Measurements from ENCODE around the gene LRGUK. TPM values are rescaled to one million over a fixed set of nuclear protein-coding genes. Genes with fewer than 3 reads are reported as not detected.

The LRGUK gene
- total and polyA plus RNA-seq, 2 donors (not counting 3 experiments of a cell fraction or from before 2014, with no cell fraction given) = 0.10 to 0.11 TPM

GRCh38 chr7:134280508-134280907, 153.4 kb downstream of the LRGUK start:
- peaks cover 7 to 15% of the 10 kb centered on the region in 2 experiments for H3K27me3 ChIP-seq (ENCODE audit: control insufficient read depth in 2 of 2, insufficient read depth in 2 of 2, low read length in 2 of 2)
- H2AFZ ChIP-seq (ENCODE audit: low read depth, low read length) = no peak overlapping the region
- no peaks in the 10 kb centered on the region for H3K79me2 ChIP-seq (ENCODE audit: control insufficient read depth, insufficient read depth, low read length)
- TF ChIP-seq JUN (IDR thresholded peaks at IDR 0.05; ENCODE audit: borderline replicate concordance, insufficient read depth, insufficient read length, low read depth) (no peak), CTCF (IDR thresholded peaks at IDR 0.05; ENCODE audit: extremely low read depth in 1 of 2, insufficient read depth in 1 of 2, low read depth in 1 of 2, low read length in 2 of 2) (no peak), EZH2 (IDR thresholded peaks at IDR 0.05; ENCODE audit: borderline replicate concordance, low read depth, low read length, severe bottlenecking) (no peak), GATA2 (IDR thresholded peaks at IDR 0.05; ENCODE audit: insufficient read depth, insufficient read length, low read depth, low read length) (no peak), POLR2A (IDR thresholded peaks at IDR 0.05; ENCODE audit: low read depth, low read length) (no peak), POLR2AphosphoS5 (IDR thresholded peaks at IDR 0.05; ENCODE audit: insufficient read depth, low read depth, low read length) (no peak), MYC (IDR thresholded peaks at IDR 0.05; ENCODE audit: low read depth, low read length) (no peak), FOS (IDR thresholded peaks at IDR 0.05; ENCODE audit: borderline replicate concordance, insufficient read depth, low read length) (no peak)
- TF ChIP-seq, protein P1, sequence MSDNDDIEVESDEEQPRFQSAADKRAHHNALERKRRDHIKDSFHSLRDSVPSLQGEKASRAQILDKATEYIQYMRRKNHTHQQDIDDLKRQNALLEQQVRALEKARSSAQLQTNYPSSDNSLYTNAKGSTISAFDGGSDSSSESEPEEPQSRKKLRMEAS (IDR thresholded peaks at IDR 0.05; ENCODE audit: insufficient read depth, insufficient read length) = no peak
- DNase-seq (ENCODE audit: low read depth, low spot score) (no peak), FAIRE-seq (no peak)
- intact Hi-C loops (cut with micrococcal nuclease) = no loop called here
- H3K27ac ChIP-seq (ENCODE audit: insufficient read depth, low read depth, low read length) = no peak overlapping the region
- BruUV-seq (replicated peaks) = no TSS peak
- no peaks in the 10 kb centered on the region for H4K20me1 ChIP-seq (replicated peaks; ENCODE audit: control insufficient read depth, extremely low read depth, insufficient read depth, low read length)
- H3K36me3 ChIP-seq (ENCODE audit: control insufficient read depth in 2 of 2, extremely low read depth in 1 of 2, insufficient read depth in 2 of 2, low read length in 2 of 2) = no peaks in the 10 kb centered on the region
- no peaks in the 10 kb centered on the region for H3K4me1 ChIP-seq (ENCODE audit: control insufficient read depth, extremely low read depth, insufficient read depth, low read length)
- H3K9me1 ChIP-seq (replicated peaks; ENCODE audit: control insufficient read depth, extremely low read depth, insufficient read depth, low read length) = no peaks in the 10 kb centered on the region
- H3K9ac ChIP-seq (replicated peaks; ENCODE audit: extremely low read depth, insufficient read depth, low read length) = no peak overlapping the region
- POLR2A ChIA-PET = no interaction called here
- no peaks in the 10 kb centered on the region for H3K9me3 ChIP-seq (replicated peaks; ENCODE audit: control insufficient read depth, insufficient read depth, low read length)
- dilution Hi-C loops (cut with MboI; ENCODE audit: extremely low pct_ligation_motif_present, low sequenced_read_pairs) = no loop called here
- no peak overlapping the region for H3K4me3 ChIP-seq (replicated peaks in 1 of 3; ENCODE audit: insufficient read depth in 1 of 3, low read depth in 1 of 3, low read length in 3 of 3)
- no peak overlapping the region for H3K4me2 ChIP-seq (ENCODE audit: insufficient read depth, low read length)
- CTCF ChIA-PET = interaction anchor here (1.1 to 1.6 kb wide), 2 partner anchors 12 to 50 kb away, joined by 3 to 4 read pairs; no protein-coding TSS in a partner anchor
